Measurements from ENCODE around the gene PHF19. TPM values are rescaled to one million over a fixed set of nuclear protein-coding genes. Genes with fewer than 3 reads are reported as not detected.

PHF19 gene
- polyA plus RNA-seq, 1 of the 3 experiments (the other 2 are of a cell fraction) = 33.4 TPM

DNA sequence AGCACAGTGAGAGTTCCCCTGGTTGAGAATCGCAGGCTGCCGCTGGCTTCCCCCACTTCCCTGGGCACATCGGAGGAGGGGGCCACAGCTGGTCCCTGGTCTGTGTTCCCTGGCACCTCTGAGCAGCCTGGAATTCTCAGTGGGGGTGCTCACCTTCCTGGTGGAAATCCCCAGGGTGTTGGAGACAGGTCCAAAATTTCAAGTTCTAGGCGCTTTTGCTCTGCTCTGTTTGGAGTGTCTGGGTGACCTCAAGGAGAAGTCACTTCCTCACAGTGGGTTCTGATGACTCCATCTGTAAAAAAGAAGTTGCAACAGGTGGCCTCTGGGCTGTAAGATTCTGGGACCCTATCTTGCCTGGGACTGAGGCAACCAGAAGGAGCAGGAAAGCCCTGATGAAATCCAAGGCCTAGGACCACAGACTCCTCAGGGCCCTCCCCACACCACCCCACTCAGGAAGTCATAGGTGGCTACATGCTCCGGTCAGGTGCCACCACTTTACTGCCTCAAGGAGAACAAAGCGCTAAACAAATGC is 49.5 kb upstream of the PHF19 start, which contains the start of gene TRAF1 (continued):
- no peak for TF ChIP-seq MEF2A (IDR thresholded peaks at IDR 0.05; ENCODE audit: borderline replicate concordance, low read depth)
- TF ChIP-seq SIN3A (IDR thresholded peaks at IDR 0.05; ENCODE audit: borderline replicate concordance, low read depth, low read length) = no peak
- no peak for TF ChIP-seq YY1 (IDR thresholded peaks at IDR 0.05; ENCODE audit: low read depth)
- TF ChIP-seq FOSL2 (IDR thresholded peaks at IDR 0.05; ENCODE audit: borderline replicate concordance, low read depth) = no peak
- no peak for TF ChIP-seq EZH2phosphoT487 (IDR thresholded peaks at IDR 0.05; ENCODE audit: borderline replicate concordance, low read depth)

DNA sequence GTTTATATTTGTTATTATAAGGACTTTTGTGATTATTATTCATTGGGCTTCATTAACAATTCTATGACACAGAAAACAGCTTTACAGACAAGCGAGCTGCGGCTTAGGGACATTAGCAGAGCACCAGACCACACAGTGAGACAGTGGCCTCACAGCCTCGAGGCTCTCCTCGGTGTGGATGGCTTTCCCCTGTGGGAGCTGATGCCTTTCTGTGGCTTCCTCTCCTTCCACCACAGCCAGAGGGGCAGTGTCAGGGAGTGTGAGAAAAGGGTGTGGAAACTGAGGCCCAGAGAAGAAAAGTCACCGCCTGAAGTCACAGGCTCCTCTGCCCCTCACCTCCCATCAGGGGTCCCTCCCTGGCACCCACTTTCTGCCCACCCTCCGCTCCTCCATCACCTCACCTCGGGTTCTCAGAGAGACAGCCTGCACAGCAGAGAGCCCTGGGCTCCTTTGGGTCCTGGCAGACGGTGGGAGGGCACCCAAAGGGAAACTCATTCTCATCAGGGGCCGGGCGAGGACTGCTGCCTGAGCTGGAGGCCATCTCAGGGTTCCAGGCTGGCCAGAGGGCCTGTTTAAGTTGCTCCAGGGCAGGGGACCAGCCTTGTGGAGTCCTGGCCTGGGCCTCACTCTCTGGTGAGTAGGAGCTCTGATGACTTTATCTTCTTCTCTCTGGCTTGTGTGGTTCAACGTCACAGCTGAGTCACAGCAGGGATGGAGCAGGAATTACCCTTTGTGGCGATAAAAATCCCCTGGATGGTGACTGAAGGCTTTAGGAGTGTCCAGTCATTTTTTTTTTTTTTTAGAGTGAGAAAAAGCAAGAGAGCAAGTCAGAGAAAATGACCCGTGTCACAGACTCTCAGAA is 48.8 kb upstream of the PHF19 start:
- Histone ChIP-seq H3F3A (replicated peaks; ENCODE audit: insufficient read depth) (peaks cover 8% of the 10 kb centered on the region), H3K4me1 (ENCODE audit: control insufficient read depth in 1 of 2, insufficient read depth in 2 of 2, low read depth in 1 of 2, low read length in 1 of 2) (peaks cover 17 to 37% of the 10 kb centered on the region in 2 experiments), H3K36me3 (replicated peaks in 1 of 2; ENCODE audit: control insufficient read depth in 1 of 2, insufficient read depth in 2 of 2, low read length in 1 of 2) (no peaks in the 10 kb centered on the region), H3K4me3 (ENCODE audit: low read depth in 2 of 2, low read length in 1 of 2) (no peak overlapping the region), H3K9me3 (no peaks in the 10 kb centered on the region), H3K4me2 (peak overlapping the region; percentile 62), H3K27me3 (ENCODE audit: insufficient read depth) (no peaks in the 10 kb centered on the region), H4K20me1 (ENCODE audit: insufficient read depth) (no peaks in the 10 kb centered on the region), H3K9me2 (no peaks in the 10 kb centered on the region), H3K27ac (ENCODE audit: low read depth in 2 of 2, low read length in 1 of 2) (peak overlapping the region in 1 of 2 experiments; percentile 63; a peak in 2 of 4 replicates), H3K79me2 (ENCODE audit: insufficient read depth) (no peaks in the 10 kb centered on the region), H2AFZ (ENCODE audit: low read depth) (peak overlapping the region; percentile 69), H3K9ac (peak overlapping the region; percentile 61)
- TF ChIP-seq POLR2AphosphoS5 (IDR thresholded peaks at IDR 0.05; ENCODE audit: low read depth, low read length) (no peak), RCOR1 (IDR thresholded peaks at IDR 0.05; ENCODE audit: low read length) (no peak), GABPA (IDR thresholded peaks at IDR 0.05; ENCODE audit: low read depth) (no peak), GATA2 (CRISPR knock-in tag; IDR thresholded peaks at IDR 0.05) (no peak), FOSL2 (IDR thresholded peaks at IDR 0.05; ENCODE audit: borderline replicate concordance, low read depth) (peak; percentile 71; the same call in 1 of the 2 replicates), RAD21 (IDR thresholded peaks at IDR 0.05; ENCODE audit: low read length) (no peak), MEF2A (IDR thresholded peaks at IDR 0.05; ENCODE audit: borderline replicate concordance, low read depth) (no peak), SMC3 (IDR thresholded peaks at IDR 0.05; ENCODE audit: low read depth, low read length) (no peak), MXI1 (IDR thresholded peaks at IDR 0.05; ENCODE audit: low read depth, low read length) (no peak), SIN3A (IDR thresholded peaks at IDR 0.05; ENCODE audit: borderline replicate concordance, low read depth, low read length) (no peak), TCF12 (IDR thresholded peaks at IDR 0.05) (no peak; the same call in 1 of the 2 replicates), JUND (IDR thresholded peaks at IDR 0.05) (peak; percentile 54), TEAD4 (IDR thresholded peaks at IDR 0.05; ENCODE audit: borderline replicate concordance, insufficient read depth) (no peak)
- TF ChIP-seq, protein P1, sequence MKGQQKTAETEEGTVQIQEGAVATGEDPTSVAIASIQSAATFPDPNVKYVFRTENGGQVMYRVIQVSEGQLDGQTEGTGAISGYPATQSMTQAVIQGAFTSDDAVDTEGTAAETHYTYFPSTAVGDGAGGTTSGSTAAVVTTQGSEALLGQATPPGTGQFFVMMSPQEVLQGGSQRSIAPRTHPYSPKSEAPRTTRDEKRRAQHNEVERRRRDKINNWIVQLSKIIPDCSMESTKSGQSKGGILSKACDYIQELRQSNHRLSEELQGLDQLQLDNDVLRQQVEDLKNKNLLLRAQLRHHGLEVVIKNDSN (IDR thresholded peaks at IDR 0.05; ENCODE audit: borderline replicate concordance, low read depth) = no peak
- TF ChIP-seq, protein P2, sequence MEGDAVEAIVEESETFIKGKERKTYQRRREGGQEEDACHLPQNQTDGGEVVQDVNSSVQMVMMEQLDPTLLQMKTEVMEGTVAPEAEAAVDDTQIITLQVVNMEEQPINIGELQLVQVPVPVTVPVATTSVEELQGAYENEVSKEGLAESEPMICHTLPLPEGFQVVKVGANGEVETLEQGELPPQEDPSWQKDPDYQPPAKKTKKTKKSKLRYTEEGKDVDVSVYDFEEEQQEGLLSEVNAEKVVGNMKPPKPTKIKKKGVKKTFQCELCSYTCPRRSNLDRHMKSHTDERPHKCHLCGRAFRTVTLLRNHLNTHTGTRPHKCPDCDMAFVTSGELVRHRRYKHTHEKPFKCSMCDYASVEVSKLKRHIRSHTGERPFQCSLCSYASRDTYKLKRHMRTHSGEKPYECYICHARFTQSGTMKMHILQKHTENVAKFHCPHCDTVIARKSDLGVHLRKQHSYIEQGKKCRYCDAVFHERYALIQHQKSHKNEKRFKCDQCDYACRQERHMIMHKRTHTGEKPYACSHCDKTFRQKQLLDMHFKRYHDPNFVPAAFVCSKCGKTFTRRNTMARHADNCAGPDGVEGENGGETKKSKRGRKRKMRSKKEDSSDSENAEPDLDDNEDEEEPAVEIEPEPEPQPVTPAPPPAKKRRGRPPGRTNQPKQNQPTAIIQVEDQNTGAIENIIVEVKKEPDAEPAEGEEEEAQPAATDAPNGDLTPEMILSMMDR (IDR thresholded peaks at IDR 0.05) = no peak
- TF ChIP-seq, protein P3, sequence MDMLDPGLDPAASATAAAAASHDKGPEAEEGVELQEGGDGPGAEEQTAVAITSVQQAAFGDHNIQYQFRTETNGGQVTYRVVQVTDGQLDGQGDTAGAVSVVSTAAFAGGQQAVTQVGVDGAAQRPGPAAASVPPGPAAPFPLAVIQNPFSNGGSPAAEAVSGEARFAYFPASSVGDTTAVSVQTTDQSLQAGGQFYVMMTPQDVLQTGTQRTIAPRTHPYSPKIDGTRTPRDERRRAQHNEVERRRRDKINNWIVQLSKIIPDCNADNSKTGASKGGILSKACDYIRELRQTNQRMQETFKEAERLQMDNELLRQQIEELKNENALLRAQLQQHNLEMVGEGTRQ (IDR thresholded peaks at IDR 0.05; ENCODE audit: borderline replicate concordance, low read depth, low read length) = no peak
- TF ChIP-seq, protein P4, sequence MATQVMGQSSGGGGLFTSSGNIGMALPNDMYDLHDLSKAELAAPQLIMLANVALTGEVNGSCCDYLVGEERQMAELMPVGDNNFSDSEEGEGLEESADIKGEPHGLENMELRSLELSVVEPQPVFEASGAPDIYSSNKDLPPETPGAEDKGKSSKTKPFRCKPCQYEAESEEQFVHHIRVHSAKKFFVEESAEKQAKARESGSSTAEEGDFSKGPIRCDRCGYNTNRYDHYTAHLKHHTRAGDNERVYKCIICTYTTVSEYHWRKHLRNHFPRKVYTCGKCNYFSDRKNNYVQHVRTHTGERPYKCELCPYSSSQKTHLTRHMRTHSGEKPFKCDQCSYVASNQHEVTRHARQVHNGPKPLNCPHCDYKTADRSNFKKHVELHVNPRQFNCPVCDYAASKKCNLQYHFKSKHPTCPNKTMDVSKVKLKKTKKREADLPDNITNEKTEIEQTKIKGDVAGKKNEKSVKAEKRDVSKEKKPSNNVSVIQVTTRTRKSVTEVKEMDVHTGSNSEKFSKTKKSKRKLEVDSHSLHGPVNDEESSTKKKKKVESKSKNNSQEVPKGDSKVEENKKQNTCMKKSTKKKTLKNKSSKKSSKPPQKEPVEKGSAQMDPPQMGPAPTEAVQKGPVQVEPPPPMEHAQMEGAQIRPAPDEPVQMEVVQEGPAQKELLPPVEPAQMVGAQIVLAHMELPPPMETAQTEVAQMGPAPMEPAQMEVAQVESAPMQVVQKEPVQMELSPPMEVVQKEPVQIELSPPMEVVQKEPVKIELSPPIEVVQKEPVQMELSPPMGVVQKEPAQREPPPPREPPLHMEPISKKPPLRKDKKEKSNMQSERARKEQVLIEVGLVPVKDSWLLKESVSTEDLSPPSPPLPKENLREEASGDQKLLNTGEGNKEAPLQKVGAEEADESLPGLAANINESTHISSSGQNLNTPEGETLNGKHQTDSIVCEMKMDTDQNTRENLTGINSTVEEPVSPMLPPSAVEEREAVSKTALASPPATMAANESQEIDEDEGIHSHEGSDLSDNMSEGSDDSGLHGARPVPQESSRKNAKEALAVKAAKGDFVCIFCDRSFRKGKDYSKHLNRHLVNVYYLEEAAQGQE (IDR thresholded peaks at IDR 0.05; ENCODE audit: low read depth, low read length) = no peak
- WGBS (ENCODE audit: low lambda C conversion rate) = 65% methylated on average over 13 of the region's 13 CpGs
- POLR2A ChIA-PET = no interaction called here
- CTCF ChIA-PET = interaction anchor here (6.3 kb wide), 1 partner anchor 10 kb away, joined by 42 read pairs; no protein-coding TSS in a partner anchor
- no peak for DNase-seq
